Measurements from ENCODE around the gene RNF40.
"Not testable (repeated sequence)": the region's sequence is repeated elsewhere in the genome, so short reads cannot be mapped to it uniquely, and the experiment has no call there.

The RNF40 gene

DNA sequence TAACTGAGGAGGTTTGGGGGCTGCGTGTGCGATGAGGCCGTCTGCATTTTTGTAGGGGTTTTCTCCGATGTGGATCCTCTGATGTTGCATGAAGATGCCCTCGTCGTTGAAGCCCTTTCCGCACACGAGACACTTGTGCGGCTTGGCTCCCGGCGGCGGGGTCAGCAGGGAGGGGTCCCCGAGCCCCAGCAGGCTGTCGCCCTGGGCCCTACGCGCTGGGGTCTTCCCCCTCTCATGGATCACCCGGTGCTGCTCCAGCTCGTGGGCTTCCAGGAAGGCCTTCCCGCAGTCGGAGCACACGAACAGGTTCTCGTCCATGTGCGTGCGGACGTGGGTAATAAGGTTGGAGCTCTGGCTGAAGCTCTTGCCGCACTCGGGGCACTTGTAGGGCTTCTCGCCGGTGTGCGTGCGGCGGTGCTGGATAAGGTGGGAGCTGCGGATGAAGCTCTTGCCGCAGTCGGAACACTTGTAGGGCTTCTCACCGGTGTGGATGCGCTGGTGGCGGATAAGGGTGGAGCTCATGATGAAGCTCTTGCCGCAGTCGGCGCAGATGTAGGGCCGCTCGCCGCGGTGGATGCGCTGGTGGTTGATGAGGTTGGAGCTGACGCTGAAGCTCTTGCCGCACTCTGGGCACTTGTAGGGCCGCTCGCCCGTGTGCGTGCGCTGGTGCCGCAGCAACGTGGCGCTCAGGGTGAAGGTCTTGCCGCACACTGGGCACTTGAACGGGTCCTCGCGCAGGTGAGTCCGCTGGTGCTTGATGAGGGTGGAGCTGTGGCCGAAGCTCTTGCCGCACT is 20.6 kb downstream of the RNF40 start:
- no peak for DNase-seq (ENCODE audit: low read depth)

DNA sequence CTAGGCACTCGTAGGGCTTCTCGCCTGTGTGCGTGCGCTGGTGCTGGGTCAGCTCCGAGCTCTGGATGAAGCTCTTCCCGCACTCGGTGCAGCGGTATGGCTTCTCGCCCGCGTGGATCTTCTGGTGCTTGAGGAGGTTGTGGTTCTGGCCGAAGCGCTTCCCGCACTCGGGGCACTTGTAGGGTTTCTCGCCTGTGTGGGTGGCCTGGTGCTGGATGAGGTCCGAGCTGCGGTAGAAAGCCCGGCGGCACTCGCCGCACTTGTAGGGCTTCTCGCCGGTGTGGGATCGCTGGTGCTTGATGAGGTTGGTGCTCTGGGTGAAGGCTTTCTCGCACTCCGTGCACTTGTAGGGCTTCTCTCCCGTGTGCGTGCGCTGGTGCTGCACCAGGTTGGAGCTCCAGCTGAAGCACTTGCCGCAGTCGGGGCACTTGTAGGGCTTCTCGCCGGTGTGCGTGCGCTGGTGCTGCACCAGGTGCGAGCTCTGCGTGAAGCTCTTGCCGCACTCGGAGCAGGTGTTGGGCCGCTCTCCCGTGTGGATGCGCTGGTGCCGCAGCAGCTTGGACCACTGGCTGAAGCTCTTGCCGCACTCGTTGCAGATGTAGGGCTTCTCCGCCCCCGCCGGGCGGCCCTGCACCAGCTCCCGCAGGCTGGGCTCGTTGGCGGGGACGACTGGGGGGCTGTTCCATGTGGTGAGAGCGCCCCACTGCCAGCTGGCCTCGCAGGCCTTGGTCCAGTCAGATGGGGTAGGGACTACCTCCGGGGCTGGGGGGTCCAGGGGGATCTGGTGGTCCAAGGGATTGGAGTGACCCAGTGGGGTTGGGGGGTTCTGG is 21.4 kb downstream of the RNF40 start:
- no peak for DNase-seq (ENCODE audit: low read depth)

DNA sequence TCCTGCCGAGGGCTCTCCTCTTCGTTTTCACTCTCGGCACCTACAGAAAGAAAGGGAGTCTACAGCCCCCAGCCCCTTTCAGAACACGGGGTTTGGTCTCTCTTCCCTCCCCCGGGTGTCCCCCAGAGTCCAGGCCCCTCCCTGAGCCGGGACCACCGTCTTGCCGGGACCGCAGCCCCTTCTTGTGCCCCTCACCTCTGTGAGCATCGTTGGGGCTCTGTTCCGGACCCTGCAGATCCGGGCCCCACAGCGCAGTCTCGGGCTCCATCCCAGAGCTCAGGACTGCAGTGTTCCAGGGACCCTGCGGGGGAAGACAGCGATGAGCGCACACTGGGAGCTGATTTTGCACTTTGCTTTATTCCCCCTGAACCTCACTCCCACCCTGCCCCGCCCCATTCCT is 22.1 kb downstream of the RNF40 start:
- no peak for DNase-seq (ENCODE audit: low read depth)

DNA sequence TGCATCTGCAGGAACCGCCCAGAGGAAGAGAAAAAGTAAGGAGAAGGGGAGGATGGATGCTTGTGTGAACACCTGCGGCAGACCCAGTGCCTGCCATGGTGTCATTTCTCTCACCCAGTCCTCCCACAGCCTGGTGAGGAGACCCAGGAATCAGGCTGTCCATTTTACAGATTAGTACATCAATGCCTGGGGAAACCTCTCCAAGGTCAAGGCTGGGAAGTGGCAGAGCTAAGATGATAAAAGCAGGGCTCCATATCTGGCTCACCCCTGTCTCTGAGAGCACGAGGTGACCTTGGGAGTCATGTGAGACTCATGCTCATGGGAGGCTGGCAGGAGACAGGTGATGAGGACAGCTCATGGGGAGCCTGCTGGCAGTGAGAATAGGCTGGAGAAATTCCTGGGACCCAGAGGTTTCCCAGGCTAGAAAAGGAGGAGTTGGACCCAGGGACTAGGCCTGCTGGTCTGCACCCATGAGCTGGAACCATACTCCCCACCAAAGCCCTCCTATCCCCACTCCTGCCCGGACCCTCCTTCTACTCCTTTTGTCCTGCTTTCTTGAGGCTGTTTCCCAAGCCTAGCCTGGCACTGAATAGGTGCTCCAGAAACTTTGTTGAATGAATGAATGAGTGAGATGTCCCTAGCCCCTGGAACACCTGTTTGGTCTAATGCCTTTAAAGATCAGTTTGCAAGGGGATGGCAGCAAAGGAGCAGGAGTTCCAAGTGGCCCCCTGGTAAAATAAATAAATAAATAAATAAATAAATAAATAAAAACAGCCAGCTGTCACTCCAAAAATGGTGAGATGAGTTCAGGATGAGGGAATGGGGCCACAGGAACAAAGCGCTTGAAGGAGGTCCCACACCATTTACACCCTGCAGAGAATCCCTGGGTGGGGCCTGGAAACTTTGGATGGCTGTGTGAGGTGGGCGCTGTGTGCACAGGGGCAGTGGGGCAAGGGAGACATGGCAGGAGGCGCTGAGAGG is 23.3 kb downstream of the RNF40 start:
- no peak for DNase-seq (ENCODE audit: low read depth)

DNA sequence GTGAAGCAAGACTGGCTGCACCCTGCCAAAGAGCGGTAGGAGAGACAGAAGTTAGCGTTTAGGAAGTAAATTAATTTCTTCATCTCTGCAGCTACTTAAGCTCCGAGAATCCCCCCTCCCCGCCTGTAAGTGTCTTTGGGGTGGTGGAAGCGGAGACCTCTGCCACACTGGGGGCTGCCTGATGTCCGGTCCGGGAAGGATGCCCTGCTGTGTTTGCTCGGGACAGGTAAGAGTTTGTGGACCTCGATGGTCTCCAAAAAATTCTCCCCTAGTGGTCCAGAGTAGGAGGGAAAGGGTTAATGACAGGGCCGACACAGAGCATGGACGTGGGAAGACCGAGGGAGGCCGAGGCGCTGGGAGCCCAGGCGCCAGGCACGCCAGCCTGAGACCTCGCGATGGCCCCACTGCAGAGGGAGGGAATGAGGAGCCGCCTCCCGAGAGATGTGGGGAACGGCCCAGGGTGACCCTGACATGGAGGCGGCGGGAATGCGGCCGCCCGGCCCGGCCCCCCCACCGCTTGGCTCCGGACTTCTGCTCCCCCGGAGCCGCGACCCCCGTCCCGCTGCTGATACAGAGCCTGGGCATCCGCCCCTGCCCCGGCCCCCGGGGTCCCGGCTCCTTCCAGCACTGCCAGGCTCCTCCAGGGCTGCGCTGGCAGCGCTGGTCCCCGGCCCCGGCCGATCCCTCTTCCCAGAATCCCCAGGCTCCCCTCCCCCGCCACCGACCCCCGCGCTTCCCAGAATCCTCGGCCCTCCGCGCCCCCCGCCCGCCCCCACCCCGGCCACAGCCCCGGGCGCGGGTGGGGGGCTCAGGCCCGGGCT is 24.2 kb downstream of the RNF40 start:
- no peak for DNase-seq (ENCODE audit: low read depth)

DNA sequence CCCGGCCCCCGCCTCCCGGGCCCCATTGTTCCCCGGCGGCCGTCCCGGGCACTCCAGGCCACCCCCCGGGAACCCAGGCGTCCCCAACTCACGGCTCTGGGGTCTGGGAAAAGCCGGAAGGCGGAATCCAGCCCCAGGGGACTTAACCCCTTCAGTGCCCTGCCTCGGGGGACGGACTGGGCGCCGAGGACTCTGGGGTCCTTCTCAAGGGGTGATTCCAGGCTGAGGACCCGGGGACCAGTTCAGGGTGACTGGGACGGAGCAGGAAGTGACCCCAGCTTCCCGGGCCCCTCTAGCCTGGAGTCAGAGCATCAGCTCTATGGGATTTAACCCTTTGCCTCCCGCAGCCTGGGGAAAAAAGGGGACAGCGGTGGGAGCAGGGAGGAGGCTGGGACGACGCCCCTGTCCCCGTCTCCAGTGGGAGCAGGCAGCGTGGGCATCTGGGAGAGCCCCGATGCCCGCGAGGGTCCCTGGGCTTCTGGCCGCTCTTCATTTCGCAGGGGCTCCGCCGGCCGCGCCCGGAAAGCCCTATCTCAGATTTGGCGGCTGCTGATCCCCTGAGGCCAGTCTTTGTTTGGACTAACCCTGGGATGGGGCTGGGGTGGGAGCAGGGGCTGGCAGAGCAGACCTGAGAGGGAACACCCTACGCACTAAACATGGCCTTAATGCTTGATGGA is 25.0 kb downstream of the RNF40 start, which contains the start of gene ZNF629:
Gene ZNF629, minus strand, starts transcription at position 270 of the 677 bp plus-strand sequence. CDS start 2,723 bp downstream, outside the sequence.
- no peak for DNase-seq (ENCODE audit: low read depth)

DNA sequence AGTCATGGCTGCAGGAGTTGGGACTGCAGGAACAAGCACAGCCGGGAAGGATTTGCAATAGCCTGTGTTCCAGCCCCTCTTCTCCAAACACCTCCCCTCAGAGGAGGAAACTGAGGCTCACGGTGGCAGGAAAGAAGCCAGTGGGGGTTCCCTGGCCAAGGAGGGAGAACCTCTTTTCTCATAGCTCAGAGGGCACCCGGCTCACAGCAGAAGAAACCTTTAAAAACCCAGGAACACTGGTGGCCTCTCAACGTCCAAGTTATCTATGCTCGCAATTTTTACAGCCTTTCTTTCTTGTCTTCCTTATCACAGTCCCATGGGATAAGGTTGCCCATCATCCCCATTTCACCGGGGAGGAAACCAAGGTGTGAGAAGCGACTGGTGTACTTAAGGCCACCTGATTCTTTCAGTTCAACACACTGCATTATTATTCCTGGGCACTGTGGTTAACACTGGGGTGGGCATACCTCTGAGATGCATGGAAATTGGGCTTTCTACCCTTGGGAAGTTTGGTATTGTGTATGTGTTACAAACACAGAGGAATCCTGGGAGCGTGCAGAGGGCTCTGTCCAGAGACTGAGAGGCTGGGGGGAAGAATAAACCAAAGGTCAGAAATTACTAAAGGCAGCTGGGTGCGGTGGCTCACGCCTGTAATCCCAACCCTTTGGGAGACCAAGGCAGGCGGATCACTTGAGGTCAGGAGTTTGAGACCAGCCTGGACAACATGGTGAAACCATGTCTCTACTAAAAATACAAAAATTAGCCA is 25.7 kb downstream of the RNF40 start:
- DNase-seq (ENCODE audit: low read depth) = no peak

DNA sequence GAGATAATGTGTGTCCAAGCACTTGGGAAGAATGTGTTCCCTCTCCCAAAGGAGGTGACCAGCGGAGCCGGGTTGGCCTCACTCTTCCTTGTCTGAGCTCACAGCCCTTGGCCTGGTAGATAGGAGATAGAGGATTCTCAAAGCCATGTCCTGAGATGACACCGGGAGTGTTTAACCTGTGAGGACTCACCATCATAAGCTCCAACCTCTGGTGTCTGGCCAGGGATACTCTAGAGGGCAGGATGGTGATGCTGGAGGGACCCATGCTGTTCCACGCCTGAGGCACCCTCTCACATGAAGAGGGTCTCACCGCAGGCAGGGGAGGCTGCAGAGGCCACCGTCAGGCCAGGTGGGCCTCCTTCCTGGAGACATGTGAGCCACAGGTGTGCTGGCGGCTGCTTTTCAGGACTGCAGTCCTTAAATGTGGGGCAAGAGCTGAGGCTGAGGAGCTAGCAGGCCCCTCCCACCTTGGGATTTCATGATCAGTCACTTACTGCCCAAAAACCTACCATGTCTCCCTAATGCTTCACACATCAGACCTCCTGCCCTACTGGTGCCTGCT is 31.5 kb downstream of the RNF40 start:
- DNase-seq (ENCODE audit: low read depth) = no peak

DNA sequence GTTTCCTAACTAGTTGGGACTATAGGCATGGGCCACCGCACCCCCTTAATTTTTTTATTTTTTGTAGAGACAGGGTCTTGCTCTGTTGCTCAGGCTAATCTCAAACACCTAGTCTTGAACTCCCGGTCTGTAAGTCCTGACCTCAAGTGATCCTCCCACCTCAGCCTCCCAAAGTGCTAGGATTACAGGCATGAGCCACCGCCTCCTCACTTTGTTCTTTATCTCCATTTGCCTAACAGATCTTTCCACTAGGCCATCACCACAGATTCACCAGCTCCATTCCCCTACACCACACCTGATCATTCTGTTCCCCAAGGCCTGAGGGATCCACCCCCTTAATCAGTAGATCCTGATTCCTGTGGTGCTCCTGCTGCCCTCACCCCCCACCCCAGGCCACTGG is 32.5 kb downstream of the RNF40 start:
- DNase-seq (ENCODE audit: low read depth) = no peak

DNA sequence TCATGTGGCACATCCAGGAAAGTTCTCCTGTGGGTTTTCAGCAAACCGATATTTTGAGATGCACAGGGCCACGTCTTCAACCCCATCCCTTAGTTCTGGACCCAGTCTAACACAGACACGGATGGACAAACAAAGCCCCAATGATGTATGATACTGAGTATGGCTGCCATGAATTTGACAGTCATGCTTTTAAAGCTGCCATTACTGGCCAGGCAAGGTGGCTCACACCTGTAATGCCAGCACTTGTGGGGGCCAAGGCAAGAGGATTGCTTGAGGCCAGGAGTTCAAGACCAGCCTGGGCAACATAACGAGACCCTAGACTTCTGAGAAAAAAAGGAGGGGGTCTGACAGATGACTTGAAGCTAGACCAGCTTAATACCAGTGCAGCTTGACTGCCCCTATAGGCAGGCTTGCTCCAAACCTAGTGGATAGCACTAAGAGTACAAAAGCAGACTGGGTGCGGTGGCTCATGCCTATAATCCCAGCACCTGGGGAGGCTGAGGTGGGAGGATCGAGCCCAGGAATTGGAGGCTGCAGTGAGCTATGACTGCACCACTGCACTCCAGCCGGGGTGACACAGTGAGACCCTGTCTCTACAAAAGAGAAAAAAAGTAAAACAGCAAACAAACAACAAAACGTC is 35.7 kb downstream of the RNF40 start:
- no peak for DNase-seq (ENCODE audit: low read depth)

DNA sequence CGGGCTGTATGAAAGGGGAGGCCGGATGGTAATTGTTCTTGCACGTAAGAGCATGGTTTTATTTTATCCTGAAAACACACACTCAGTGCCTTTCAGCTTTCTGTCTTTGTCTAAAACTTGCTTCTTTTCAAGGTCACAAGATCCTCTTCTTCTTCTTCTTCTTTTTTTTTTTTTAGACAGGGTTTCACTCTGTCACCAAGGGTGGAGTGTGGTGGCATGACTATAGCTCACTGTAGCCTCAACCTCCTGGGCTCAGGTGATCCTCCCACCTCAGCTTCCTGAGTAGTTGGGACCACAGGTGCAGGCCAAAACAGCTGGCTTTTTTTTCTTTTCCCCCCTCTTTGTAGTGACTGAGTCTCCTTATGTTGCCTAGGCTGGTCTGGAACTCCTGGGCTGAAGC is 40.8 kb downstream of the RNF40 start:
- no peak for DNase-seq (ENCODE audit: low read depth)

DNA sequence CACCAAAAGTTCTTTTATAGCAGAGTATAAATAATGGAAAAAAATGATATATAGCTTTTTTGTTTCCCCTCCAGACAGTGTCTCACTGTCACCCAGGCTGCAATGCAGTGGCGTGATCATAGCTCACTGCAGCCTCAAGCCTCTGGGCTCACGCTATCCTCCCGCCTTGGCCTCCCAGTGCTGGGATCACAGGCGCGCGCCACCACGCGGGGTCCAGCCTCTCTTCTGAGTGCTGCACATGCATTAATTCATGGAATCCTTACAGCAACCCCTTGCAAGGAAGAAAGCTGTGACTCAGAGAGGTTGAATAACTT is 42.9 kb downstream of the RNF40 start:
- no peak for DNase-seq (ENCODE audit: low read depth)

DNA sequence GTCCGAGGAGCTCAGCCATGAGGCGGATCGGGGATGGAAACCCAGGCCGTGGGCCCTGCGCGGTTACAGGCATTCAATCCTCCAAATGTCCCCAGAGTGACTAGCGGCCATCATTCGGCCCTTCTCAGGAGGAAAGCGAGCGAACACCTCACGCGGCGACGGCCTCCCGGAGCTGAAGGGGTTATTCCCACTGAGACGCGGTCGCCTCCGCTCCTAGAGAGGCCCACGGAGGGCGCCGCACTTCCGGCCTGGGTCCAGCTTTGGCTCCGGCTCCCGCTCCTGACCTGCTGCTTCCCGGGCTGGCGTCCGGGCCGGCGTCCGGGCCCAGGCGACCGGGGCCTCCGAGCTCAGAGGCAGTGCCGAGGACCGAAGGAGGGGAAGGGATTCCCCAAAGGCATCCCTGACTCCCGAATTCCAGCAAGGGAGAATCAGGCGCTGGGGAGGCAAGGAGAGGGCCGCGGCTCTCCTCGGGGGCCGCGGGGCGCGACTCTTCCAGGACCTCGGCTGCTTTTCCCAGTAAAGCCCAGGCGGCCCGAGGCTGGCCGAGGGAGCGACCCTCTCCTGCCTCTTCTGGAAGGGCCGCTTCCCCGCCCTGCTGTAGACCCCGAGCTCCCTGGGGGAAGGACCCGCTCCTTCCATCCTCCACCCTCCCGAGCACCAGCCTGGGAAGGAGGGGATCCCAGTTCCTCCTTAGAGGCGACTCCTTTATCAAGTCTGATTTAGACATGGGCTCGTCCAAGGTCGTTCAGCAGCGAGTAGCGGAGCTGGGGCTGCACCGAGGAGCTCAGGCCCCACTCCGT is 43.4 kb downstream of the RNF40 start:
- DNase-seq (ENCODE audit: low read depth) = no peak

DNA sequence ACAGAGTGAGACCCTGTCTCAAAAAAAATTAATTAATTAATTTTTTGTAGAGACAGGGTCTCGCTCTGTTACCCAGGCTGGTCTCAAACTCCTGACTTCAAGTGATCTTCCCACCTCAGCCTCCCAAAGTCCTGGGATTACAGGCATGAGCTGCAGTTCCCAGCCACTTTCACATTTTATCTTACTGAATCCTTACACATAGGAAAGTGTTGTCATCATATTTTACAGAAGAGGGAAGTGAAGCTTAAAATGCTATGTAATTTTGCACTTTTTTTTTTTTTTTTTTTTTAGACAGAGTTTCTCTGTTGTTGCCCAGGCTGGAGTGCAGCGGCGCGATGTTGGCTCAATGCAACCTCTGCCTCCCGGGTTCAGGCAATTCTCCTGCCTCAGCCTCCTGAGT is 46.0 kb downstream of the RNF40 start:
- DNase-seq (ENCODE audit: low read depth) = no peak

DNA sequence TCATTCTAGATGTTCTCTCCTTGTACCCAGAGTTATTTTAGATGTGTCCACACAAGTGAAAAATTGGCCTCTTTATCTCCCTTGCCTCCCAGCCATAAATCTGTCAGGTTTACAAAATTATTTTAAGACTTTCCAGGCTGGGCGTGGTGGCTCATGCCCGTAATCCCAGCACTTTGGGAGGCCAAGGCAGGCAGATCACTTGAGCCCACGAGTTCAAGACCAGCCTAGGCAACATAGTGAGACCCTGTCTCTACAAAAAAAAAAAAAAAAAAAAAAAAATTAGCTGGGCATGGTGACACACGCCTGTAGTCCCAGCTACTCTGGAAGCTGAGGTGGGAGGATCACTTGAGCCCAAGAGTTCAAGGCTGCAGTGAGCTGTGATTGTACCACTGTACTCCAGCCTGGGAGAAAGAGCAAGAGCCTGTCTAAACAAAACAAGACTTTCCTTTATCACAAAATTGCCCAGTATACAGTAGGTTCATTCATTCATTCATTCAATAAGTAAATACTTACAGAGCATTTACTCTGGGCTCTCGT is 46.8 kb downstream of the RNF40 start:
- DNase-seq (ENCODE audit: low read depth) = not testable (repeated sequence)

DNA sequence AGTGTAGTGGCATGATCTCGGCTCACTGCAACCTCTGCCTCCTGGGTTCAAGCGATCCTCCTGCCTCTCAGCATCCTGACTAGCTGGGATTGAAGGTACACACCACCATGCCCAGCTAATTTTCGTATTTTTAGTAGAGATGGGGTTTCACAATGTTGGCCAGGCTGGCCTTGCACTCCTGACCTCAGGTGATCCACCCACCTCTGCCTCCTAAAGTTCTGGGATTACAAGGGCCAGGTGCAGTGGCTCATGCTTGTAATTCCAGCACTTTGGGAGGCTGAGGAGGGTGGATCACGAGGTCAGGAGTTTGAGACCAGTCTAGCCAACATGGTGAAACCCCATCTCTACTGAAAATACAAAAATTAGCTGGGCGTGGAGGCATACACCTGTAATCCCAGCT is 47.6 kb downstream of the RNF40 start:
- not testable (repeated sequence) for DNase-seq (ENCODE audit: low read depth)

DNA sequence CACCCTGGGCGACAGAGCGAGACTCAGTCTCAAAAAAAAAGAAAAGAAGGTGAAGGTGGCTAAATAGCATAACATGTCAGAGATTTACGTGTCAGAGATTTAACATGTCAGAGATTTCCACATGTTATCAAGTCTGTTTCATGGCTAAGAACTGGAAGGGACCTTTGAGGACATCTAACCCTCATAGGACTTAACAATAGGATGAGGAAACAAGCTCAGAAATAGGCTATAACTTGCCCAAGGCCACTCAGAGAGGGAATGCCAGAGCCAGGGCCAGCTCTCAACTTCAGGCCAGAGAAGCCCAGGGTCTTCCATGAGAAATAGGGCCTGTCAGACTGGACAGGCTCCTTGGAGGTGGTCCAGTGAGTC is 51.7 kb downstream of the RNF40 start:
- DNase-seq (ENCODE audit: low read depth) = no peak

DNA sequence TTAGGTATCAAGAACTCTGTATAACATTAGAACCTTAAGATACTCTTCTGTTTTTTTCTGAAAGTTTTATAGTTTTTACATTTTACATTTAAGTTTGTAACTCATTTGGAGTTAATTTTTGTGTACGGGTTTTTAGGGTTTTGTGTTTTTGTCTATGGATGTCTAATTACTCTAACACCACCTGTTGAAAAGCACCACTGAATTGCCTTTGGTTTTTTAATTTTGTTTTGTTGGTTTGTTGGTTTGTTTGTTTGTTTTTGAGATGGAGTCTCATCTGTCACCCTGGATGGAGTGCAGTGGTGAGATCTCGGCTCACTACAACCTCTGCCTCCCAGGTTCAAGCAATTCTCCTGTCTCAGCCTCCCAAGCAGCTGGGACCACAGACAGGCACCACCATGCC is 54.6 kb downstream of the RNF40 start:
- DNase-seq (ENCODE audit: low read depth) = no peak

Data from stimulated activated CD8-positive, alpha-beta memory T cell treated with anti-CD3 and anti-CD28 coated beads, Interleukin-7, amount 100 ng/mL, for 24 hours (primary cell).